Hypothalamus (tissue), 51 donors: ENCODE measurements around the gene KLHL29.

Experiments used
- DNase-seq, 51 donors: peaks; one replicate each; lab custom pipeline; 2025; lab: John Stamatoyannopoulos, UW

KLHL29 gene

GRCh38 chr2:23662466-23662865, 277.5 kb downstream of the KLHL29 start:
- no peak for DNase-seq

DNA sequence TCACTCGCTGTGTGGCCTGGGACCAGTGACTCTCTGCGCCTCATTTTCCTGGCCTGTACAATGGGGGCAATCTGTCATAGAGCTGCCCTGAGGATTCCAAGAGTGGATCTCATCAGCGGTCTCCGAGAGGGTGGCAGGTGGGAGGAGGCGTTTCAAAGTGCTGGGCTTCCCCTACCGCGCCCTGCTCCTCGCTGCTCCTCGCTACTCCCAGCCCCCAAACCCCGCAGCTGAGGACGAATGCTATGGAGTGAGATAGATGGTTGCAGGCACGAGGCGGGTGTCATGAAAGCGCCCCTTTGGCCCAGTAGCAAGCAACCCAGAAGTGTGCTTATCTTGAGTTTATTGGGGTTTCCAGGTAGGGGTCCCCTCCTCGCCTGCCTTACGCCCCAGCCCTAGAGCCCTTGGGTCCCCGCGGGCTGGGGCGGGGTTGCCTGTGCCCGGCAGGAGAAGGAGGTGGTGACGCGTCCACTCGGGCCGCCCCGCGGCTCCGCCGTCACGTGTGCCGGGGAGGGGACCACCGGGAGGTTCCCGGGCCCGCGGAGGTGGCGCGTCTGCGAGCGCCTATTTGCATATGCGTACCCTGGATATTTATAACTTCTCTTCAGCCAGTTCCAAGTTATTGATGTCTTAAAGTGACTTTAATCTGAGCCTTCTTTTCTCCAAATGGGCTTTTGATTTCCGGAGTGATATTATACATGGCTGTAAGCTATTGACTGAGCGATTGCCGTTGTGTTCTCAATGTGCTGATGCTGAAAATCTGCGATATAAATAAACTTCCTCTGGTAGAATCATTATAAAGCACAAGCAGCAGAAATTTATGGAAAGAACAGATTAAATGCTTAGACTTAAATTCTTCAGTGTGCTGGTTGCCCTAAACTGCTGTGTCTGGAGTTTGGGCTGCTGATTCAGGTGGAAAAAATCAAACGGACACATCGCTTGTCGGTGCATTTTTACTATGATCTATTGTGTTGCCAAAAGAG, 278.3 kb downstream of the KLHL29 start:
- DNase-seq: peak in 11 of 51 donors; percentile 4 to 37 (median 11)

- DNase-seq: no peak
Observed at GRCh38 chr2:23664066-23664788, 279.2 kb downstream of the KLHL29 start.

DNA sequence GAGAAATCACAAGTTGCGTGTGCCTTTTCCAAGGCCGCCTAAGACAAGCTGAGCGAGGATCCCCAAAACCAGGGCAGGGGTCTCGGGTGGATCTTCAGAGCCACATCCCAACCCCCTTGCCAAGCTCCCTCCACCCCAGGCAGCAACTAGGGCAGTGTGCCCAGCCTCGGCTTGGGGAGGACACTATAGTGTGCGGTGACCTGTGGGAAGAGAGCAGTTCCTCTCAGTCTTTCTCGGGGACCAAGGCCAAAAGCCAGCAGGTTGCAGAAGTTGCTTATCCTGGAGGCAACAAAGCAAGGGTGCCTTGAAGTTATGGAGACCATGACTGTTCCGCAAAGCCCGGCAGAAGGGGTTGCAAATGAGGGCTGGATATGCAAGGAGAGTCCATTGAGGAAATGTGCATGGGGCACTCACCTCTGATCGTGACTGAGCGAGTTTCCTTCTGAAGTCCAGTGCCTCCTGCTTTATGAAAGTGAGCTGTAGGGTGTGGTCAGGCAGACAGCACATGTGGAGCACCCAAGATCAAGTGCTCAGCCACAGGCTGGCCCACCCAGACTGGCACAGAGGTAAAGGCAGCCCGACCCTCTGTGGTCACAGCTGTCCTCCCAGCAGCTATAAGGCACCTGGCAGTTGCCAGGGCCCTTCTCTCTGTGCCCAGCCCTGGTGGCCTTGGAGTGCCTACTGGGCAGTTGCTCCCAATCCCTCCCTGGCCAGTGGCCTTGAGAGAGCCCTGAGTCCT, 281.4 kb downstream of the KLHL29 start:
- no peak for DNase-seq

DNA sequence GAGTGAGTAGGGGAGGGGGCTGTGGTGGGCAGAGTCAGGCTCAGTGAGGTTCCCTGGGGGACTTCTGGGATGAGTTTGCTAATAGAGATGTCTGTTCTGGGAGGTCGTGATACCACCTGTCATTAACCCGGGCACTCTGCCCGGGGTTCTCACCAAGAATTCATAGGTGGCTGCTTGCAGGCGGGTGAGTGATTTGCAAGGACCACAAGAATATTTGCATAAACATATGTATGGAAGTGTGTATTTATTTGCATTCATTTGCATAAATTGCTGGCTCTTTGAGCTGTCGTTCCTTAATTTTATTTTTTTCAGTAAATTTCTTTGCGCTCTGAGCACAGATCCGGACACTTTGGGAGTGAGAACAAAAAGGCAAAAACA, 282.0 kb downstream of the KLHL29 start:
- no peak for DNase-seq

DNA sequence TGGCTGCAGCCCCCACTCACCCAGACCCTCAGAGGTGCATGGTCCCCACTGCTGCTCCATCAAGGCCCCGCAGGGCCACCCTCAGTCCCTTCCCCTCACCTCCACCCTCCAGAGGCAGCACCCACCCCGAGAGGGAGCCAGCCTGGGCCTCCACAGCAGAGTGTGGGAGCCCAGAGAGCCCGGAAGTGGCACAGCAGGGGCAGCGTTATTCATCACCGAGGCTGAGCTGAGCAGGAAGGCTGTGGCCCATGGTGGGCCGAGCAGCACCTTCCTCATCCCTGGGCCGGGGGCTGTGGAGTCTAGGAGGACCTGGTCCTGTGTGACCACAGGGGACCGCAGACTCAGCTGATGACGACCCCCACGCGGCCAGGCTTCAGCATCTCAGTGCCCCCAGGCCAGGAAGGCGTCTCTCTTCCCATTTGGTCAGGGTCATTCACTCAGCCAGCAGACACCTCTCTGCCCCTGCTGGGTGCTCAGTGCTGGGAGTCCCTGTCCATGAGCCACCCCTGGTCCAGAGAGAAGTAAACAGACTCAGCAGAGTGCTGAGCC, 283.9 kb downstream of the KLHL29 start:
- no peak for DNase-seq

- DNase-seq: peak in 8 of 51 donors; percentile 7 to 47 (median 16)
Observed at GRCh38 chr2:23669413-23670244, 284.6 kb downstream of the KLHL29 start.

DNA sequence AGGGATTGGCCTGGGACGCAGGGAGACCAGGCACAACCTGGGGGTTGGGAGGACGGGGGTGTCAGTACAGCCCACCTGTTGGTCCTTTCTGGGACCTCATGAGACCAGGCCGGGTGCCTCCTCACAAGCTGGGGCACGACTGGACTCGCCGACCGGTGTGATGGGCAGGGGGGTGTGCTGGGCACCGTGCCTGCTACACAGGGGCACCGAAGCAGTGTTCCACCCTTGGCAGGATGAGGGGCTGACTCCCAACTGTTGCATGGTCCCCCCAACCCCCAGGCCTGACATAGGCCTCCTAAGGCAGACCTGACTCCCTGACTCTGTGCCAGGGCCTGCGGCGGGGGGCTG, 285.2 kb downstream of the KLHL29 start:
- no peak for DNase-seq

GRCh38 chr2:23673082-23673481, 288.1 kb downstream of the KLHL29 start:
- DNase-seq: no peak

- DNase-seq: no peak
Observed at GRCh38 chr2:23673830-23674679, 289.1 kb downstream of the KLHL29 start.

GRCh38 chr2:23675506-23675905, 290.5 kb downstream of the KLHL29 start:
- no peak for DNase-seq

- DNase-seq: no peak
Observed at GRCh38 chr2:23677836-23678235, 292.9 kb downstream of the KLHL29 start.

GRCh38 chr2:23679044-23679443, 294.1 kb downstream of the KLHL29 start:
- no peak for DNase-seq

- DNase-seq: no peak
Observed at GRCh38 chr2:23680951-23681350, 296.0 kb downstream of the KLHL29 start.

DNA sequence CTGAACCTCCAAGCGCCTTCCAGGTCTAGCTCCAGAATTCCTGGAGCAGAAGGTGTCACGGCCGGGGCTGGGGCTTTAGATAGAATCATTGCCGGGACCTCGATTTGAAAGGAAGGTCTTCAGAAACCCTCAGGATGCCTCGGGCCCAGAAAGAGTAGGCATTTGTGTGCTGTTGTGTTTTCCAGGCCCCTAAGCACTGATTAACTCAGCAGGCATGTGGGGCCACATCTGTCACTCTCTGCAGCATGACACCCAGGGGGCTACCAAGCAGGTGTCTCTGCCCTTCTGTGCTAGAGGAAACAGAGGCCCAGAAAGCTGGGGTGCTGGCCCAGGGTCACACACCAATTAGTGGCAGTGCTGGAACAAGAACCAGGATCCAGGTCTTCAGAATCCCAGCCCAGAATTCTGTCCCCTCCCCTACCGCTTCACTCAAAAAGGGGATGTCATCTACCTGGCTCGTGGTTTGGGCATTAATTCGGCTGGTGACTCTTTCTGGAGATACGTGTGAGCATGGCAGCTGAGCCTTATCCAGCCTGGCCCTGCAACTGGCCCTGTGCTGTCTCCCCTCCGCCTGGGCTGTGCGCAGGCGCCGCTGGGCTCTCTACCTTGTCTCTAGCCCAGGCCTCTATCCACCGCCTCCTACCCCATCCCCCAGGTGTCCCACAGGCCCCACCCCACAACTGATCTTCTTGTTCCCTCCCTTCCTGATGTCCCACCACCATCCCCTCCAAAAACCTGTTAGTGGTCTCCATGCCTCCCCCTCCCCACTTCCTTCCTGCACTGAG, 296.6 kb downstream of the KLHL29 start:
- no peak for DNase-seq

- no peak for DNase-seq
Observed at GRCh38 chr2:23682481-23682880, 297.5 kb downstream of the KLHL29 start.

GRCh38 chr2:23683001-23683400, 298.0 kb downstream of the KLHL29 start:
- DNase-seq: no peak
